GM18907 (cell line): Measurements from ENCODE around the gene HHIPL1.

Experiments
- ATAC-seq: cut with Tn5 transposase; IDR thresholded peaks from one replicate; pipeline ENCODE4 v1.9.1; 2021; ENCODE audit warnings: mild to moderate bottlenecking, moderate library complexity; ENCODE audit not compliant: unreplicated experiment

HHIPL1 gene

DNA sequence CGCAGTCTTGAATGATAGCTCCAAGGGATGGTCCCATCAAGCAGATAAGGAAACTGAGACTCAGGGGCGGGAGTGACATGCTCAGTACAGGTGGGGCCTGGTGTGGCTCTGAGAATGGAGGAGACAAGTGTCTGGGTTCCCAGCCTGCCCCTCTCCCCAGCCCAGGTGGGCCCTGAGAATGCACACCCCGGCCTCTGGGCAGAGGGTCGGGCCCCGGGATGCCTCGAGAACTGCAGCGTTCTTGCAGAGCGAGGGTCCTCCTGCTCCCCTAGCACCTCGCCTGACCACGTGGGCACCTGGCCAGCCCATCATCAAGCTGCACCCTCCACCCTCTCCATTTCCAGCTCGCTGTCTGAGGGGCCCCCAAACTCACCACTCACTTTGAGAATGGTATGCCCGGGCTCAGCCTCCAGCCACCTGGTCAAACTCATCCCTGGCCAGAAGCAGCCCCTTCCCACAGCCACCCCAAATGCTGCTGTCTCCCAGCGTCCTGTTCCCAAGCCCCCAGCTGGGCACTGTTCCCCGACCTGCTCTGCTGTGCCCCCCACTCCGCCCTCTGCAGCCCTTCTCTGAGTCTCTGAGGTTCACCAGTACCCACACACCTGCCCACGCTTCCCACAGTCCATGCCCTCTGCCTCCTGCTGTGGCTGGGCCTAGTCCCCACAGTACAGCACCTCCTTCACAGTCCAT is 83.4 kb downstream of the HHIPL1 start:
- ATAC-seq, result no peak

DNA sequence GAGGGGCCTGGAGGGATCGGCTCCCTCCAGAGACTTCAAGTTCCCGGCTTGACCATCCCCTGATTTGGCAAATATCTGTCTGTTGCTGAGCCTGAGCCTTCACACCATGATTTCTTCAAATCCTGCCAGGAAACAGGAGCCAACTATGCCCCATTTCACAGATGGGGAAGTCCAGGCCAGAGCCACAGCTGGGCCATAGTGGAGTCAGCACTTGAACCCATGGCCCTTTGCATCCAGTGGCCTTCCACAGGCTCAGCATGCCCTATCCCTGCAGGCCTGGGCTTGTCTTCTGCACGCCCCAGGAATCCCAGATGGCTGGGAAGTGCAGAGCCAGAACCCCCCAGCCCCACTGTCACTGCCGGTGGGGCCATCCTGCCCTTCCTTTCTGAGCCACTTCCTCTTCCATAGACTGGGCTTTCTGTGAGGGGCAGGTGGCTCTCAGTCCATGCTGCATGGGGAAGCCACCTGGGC is 84.1 kb downstream of the HHIPL1 start:
- ATAC-seq, result no peak
